DMS53 treated with DMSO at 0.1 percent for 48 hours (cell line): ENCODE results near the gene ATXN3.
A peak's percentile ranks its signal among the peaks of the same experiment; 100 is the strongest.
"Not testable (repeated sequence)": the region's sequence is repeated elsewhere in the genome, so short reads cannot be mapped to it uniquely, and the experiment has no call there.

Experiments used
- DNase-seq: peaks from one replicate; lab custom pipeline; 2025; ENCODE audit not compliant: unreplicated experiment; lab: John Stamatoyannopoulos, UW

ATXN3 gene

GRCh38 chr14:92074555-92074954 is 31.8 kb downstream of the ATXN3 start:
- DNase-seq: no peak

DNA sequence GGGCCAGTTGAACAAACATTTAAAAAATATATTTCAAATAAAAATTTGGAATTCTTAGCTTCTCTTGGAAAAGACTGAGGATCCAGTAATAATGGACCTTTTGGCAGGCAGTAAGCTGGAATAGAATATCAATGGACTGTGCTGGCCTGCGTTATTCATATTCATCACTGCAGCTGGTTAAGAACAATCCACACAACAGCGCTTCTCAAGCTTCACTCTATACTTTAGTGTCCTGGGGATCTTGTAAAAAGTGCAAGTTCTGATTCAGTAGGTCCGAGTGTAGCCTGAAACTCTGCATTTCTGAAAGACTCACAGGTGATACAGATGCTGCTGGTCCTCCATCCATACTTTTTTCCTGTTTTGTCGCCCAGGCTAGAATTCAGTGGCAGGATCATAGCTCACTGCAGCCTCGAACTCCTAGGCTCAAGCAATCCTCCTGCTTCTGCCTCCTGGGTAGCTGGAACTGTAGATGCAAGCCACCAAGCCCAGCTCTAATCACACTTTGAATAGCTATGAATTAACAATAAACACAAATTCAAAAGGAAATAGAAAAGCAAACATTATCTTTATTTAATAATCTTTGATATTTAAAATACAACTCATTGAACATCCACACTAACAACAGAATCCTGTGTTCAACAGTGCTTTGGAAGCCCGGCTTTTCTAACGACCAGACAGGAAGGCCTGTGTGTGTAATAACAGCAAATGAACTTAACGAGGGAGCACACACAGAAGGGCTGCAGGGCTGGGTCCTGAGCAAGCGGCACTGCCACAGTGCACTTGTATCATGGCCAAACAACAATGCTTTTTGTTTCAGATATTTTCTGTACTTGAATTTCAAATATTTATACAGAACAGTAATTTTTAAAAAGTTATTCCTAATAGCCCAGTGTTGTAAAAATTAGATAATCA is 48.1 kb downstream of the ATXN3 start:
- DNase-seq: no peak

GRCh38 chr14:92049781-92050180 is 56.6 kb downstream of the ATXN3 start:
- no peak for DNase-seq

- DNase-seq: not testable (repeated sequence)
These were observed 57.2 kb downstream of the ATXN3 start for GRCh38 chr14:92049221-92049620.

GRCh38 chr14:92045904-92046303 is 60.5 kb downstream of the ATXN3 start:
- DNase-seq: not testable (repeated sequence)

GRCh38 chr14:92041766-92042165 is 64.6 kb downstream of the ATXN3 start:
- DNase-seq: not testable (repeated sequence)

GRCh38 chr14:92041203-92041602 is 65.2 kb downstream of the ATXN3 start:
- DNase-seq: no peak

DNA sequence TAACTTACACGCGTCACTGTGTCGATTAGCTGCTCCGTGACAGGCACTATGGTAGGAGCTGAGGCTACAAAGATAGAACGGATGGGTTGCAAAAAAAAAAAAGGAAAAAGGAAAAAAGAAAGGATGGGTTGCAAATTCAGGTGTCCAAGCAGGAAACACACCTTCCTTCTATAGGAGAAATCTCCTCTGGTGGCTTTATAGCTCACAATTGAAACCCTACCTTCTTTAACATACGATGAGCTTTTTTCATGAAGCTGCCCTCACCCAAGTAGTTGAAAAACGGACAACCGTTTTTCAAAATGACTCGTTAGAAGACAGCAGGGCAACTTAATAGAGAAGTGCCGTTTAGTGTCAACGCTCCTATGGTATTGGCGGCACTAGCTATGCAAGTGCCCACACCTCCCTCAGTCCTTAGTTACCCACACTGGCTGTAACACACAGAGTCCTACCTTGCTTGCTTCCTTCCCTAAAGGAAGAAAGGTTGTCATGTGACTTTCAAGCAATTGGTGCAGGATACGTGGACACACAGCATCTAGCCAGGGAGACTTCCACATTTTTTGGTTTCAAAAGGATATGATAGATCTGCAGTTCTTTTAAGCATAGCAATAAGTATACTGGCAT is 65.8 kb downstream of the ATXN3 start:
- DNase-seq: peak; percentile 21

DNA sequence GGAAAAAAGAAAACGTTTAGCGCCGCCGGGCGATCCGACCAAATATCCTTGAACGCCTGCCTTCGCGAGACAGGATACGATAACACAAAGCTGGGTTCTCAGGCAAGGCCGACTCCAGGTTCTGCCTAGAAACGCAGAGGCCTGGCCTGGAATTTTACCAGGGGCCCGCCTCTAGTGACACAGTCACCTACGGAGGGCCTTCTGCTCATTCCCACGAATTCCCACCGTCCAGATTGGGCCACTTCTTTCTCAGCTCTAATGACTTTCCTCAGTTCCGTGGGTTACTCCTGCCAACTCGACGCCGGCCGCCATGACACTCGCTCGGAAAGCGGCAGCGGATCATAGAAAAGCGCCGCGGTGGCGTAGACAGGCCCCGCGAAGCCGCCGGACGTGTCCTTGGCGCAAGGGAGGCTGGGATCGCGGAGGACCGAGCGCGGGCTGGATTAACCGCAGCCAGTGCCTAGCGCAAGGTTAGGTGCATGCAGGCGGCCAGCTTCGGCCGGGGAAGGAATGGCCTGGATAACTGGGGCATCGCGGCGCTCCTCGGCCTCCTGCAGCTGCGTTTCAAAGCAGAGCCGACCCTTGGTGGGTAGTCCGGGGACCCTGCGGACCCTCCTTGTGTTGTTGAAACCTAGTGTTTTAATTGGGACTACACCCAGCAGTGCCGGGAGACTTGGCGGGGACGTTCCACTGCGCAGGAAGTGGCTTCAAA is 66.5 kb downstream of the ATXN3 start, which contains the start of gene TRIP11:
Gene TRIP11 (minus strand): TSS at position 341 of the 712 bp plus-strand sequence. CDS start 374 bp downstream, outside the sequence.
- DNase-seq: peak; percentile 72

- no peak for DNase-seq
These were observed 67.2 kb downstream of the ATXN3 start for GRCh38 chr14:92039063-92039718.

DNA sequence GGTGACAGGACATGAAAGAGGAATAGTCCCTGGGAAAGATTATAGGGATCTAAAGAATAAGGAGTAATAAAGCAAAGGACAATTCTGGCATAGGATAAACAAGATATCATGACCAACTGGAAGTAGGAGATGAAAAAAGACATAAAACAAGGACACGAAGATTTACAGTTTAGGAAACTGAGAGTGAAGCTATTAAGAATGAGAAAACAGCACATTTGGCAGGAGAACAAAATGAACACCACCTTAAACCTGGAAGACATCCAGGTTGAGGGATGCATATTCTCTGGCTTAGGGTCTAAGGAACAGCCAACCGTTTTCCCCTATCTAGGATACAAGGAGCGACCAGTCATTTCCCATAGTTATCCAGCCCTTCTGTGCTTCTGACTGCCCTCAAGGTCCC is 68.4 kb downstream of the ATXN3 start:
- no peak for DNase-seq

GRCh38 chr14:92035890-92036289 is 70.5 kb downstream of the ATXN3 start:
- DNase-seq: no peak

DNA sequence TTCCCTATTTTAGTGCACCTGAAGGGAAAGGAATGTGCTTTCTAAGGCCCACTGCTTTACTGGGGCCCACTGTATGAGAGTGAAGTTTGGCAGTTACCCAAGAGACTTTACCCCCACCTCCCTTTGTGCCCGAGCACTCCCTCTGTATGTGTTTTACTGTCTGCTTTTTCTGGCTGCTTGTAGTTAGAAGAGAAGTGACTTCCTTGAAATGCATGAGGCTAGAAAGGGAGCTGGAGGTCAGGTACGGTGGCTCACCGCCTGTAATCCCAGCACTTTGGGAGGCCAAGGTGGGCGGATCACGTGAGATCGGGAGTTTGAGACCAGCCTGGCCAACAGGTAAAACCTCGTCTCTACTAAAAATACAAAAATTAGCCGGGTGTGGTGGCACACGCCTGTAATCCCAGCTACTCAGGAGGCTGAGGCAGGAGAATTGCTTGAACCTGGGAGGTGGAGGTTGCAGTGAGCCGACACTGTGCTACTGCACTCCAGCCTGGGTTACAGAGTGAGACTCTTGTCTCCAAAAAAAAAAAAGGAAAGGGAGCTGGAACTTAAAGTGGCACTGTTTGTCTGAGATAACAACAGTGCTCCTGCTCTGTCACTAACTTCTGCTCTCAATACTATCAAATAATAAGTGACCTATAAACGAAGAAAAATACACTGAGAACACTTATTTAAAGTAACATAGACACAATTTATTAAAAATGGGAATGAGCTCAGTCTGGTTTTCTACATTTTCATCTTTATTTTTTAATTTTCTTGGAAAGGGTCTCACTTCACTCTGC is 72.3 kb downstream of the ATXN3 start:
- DNase-seq: no peak

DNA sequence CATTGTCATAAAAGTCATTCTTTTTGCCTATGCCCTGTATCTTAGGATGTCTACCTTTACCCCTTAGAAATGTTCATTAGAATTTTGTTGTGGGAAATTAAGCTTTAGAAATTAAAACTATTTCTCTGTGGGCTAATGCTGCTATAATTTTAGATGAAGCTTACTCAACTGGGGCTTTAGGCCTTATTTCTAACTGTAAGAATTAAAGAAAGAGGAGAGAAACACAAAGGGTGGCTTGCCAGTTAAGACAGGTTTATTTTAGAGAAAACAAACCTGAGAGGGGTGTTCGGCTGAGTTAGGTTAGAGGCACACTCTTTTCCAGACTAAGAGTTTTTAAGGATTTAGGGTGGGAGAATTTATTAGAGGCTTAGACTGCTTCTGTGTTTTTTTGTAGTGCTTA is 72.9 kb downstream of the ATXN3 start:
- no peak for DNase-seq

GRCh38 chr14:92026548-92027190 is 79.7 kb downstream of the ATXN3 start:
- no peak for DNase-seq

GRCh38 chr14:92022036-92022435 is 84.3 kb downstream of the ATXN3 start:
- DNase-seq: no peak

DNA sequence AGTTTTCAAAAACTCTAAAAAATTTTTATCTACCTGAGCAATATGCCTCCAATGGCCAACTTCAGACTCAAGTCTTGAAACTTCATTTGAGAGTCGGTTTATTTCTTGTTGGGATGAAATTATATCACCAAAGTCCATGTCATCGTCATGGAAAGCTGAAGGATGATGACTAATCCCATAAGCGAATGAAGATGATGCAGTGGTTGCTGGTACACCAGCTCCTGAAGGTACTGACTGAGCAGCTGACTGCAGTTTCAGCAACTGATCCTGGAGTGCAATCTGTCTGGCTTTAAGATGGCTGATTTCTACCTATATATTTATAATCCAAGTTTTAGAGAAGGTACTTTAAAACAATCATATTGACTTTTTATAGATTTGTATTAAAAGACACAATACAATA is 84.9 kb downstream of the ATXN3 start:
- DNase-seq: no peak

DNA sequence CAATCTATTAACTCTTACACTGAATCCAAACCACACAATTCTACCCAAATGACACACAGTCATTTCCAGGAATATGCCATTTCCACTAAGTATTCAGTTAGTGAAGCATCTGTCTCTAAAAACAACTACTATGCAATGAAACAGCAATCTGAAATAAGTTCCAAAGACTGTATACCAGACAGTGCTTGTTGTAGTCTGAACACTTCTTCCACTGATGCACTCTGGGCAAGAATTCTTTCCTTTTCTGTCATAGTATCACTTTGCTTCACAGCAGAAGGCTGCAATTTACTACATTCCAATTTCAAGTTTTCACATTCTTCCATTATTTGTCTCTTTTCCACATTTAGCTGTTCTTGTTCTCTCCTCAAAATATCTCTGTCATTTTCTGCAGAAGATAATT is 92.3 kb downstream of the ATXN3 start:
- DNase-seq: no peak

- DNase-seq: no peak
These were observed 94.1 kb downstream of the ATXN3 start for GRCh38 chr14:92012121-92012748.
